Mammary microvascular endothelial cell (primary cell): ENCODE measurements around the gene LAMB2. TPM values are rescaled to one million over a fixed set of nuclear protein-coding genes. Genes with fewer than 3 reads are reported as not detected.

Experiments
- total RNA-seq: library from RNA; depleted of rRNA; stranded (reverse); fragments of >200 nt; gene quantifications from 2 replicates; pipeline ENCODE4 v1.2.3, GENCODE V29; 2015

LAMB2 gene
- 338 and 396 TPM in 2 replicates for total RNA-seq

DNA sequence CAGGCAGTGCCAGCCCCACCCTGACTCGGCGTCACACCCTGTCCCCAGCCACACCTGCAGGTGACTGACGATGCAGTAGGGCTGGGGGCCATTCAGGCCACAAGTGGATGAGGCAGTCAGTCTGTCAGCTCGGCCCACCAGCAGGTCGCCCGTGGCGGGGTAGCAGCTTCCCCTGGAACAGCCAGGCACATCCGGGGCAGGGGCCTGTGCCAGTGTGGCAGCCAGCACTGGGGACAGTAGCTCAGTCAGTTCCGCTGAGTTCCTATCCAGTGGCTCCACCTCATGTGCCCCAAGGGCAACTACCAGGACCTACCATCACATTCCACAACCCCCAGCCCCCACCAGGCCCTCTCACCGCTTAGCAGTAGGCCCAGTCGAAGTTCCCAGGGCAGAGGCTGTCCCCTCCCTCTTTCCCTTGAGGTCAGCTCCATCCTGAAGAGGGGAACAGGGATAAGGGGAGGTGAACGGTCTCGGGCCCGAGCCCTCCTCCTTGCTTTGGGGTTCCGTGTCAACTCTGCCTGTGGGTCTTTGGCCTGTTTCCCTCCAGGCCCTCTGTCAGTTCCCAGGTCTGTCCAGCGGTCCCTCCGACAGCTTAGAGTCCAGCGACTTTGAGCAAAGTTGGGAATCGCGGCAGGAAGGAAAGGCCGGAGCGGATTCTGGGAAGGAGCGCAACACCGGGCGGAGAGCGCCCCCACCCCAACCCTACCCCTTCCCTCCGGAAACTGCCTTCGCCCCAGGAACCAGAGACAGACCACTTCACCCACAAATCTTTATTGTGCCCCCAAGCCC, at the start of gene LAMB2:
Gene LAMB2 (minus strand): TSS at position 614 of the 789 bp plus-strand sequence. CDS start 183 bp downstream, at position 431.

DNA sequence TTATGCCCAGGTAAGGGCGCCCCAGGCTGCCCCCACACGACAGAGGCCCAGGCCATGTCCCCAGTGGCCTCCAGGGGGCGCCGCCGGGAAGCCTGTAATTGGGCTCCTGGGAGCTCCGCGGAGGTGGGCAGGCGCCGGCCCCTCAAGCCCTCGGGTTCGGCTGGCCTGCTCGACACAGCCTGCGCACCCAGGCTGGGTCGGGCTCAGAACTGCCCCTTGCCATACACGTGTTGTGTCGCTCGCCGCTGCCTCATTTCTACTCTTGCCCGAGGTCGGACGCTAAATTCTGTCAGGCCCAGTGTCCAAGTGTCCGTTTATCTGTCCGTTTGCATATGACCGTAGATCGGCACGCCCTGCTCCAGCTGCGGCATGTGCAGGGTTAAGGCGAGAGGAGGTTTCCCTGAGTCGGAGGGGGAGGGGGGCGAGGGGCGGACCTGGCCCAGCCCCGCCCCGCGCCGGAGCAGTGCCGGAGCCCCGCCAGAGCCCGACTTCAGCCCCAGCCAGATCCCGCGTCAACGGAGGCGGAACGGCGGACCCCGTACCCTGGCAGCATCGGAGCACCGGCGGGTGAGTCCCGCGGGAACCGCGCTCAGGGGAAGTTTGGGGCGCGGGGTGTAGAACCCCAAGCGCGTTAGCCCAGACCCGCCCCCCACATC, 38.4 kb upstream of the LAMB2 start, which contains the start of gene KLHDC8B:
Gene KLHDC8B (plus strand): TSS at position 480 of the 656 bp plus-strand sequence. CDS start 1,172 bp downstream, outside the sequence.

DNA sequence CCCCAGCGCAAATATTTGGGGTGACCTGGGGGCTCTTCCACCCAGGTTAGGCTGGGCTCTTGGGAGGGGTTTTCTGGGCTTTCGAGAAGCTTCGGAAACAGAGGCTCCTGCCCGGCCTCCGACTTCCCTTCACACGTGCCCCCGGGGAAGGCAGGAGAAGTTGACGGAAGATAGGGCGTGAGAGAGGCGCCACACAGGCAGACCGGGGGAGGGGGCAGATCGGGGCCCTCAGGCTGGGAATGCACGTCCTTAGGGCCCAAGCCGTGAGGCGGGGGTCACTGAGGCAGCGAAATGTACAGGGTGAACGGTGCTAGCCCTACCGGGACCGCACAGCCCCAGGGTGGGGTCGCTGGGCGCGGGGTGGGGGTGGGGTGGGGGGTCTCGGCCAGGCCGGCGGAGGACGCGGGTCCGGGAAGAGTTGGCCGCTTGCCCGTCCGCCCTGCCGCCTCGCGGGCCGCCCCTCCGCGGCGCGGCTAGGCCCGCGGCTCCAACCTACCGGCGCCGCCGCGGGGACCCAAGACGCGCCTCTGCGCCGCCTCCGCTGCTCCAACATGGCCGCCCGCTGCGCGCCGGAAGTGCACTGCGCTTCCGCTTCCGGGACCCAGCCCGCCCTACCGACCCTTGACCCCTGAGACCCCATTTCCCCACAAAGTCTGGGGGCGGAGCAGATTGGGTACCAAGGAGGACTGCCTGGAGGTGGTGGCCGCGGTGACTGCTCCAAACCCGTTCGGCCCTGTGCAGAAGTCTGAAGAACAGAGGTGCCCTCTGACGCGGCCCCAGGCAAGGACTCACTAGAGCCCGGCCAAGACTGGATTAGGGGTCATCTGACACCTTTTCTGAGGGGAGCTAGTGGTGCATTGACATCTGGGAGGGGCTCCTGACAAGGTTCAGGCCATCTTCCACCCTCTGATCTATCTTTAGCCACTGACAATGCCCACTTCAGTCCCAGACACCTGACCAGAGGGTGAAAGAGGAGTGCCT, 33.2 kb upstream of the LAMB2 start, which contains the start of gene CCDC71:
Gene CCDC71 (minus strand): TSS at position 561 of the 981 bp plus-strand sequence. CDS start 2,123 bp downstream, outside the sequence.

DNA sequence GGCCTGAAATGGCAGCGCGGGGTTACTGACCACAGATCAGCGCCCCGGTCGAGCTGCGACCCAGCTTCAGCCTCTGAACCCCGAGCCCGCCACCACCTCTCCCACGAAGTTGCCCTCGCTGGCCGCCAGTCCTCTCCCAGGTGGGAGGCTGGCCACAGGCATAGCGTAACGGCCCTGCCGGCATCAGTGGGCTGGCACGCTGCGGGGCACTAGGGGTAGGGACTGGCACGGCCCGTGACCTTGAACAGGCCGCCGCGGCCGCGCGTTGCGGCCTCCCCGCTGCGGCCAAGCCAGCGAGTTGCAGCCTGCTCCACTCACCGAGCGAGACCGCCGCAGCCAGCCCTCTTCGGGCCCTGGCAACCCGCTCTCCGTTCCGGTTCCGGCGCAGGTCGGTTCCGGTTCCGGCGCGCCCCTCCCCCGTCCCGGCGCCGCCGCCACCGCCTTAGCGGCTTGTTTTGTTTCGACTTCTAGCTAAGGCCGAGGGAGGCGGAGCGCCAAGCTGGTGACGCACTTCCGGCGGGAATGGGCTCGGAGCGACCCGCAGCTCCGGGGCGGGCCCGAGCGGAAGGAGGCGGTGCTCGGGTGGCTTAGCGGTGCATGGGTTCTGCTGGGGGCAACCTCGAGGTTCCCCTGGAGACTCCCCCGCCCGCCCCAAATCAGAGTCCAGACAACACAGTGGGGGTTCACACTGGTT, 12.3 kb downstream of the LAMB2 start, which contains the start of gene USP19:
Gene USP19 (minus strand): TSS at position 386 of the 694 bp plus-strand sequence. CDS start 1,678 bp downstream, outside the sequence.

DNA sequence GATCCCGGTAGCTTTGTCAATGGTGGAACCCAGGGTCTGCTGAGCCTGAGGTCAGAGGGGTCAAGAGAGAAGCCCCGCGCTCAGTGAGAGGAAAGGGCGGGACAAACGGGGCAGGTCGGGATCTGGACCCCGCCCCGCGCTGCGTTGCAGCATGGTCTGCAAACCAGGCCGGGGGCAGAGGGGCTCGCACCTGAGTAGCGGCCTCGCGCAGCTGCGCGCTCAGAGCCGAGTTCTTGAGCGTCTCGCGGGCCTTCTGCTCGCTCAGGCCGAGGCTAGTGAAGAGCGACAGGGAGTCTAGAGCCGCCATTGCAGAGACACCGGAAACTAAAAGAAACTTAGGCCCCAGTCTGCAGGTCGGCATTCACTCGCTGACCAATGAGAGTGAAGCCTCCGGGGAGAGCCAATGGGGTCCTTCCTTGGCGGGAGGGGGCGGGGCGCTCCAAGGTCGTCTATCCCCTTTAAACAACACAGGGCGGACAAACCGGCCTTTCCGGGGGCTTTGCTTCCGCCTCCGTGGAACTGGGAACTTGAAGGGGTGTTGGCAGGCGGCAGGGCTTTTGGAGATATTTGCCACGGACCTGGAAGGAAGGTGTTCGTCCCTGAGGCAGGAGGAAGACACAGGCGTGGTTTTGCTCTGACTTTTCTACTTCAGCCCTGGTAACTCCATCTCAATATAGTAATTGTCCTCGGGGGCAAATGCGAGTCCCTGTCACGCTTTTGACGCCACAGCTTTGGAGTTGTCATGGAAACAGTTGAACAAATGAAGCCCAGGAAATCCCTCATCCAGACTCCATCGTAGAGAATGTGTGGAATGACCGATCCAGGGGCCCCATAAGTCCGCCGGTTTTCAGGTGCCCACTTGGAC, 28.2 kb downstream of the LAMB2 start, which contains the start of gene QARS1:
Gene QARS1 (minus strand): TSS at position 331 of the 865 bp plus-strand sequence. CDS start 24 bp downstream, at position 307.

DNA sequence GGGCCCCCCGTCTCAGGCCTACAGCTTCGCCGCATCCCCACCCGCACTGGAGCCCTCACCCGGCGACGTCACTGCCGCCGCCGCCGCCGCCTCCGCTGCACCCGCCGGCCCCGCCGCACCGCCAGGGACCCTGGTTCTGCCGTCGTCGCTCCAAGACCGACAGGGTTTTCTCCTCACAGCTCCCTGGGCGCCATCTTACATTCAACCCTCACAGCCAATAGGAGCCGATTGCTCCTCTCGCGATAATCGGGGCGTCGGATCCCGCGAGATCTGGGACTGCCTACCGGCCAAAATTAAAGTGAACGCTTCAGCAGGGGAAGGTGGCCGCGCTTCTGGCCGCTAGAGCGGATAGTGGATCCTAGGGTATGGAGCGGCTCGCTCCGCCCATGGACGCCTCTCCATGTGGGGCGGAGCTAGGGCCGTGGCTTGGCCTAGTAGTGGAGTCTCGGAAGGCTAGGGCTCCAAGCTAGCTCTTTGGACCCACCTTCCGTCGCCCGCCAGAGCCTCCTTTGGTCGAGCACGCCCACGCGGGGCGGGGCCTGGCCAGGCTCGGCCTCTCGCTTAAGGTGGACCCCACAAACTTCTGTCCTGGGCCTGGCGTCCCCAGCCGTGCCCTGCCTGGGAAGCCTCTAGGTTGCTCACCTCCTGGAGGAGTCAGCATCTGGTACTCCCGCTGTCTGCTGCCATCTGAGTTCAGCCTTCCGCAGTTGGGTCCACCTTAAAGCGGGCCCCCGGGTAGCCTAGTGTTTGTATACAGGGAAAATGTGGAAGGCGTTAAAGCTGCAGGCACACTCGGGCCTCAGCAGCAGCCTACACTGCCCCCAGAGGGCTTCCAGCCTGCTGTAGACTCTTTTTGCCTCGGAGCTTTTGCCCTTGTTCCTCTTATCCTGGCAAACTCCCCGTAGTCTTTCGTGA, 38.7 kb downstream of the LAMB2 start, which contains the start of gene QRICH1:
Gene QRICH1 (minus strand): TSS at position 219 of the 915 bp plus-strand sequence. CDS start 17,054 bp downstream, outside the sequence.

Other genes starting within 250 kb of the LAMB2 start
- 15.9 and 26.8 TPM in 2 replicates for gene SLC25A20, start 234.2 kb downstream of the LAMB2 start, total RNA-seq
- 53.3 and 72.0 TPM in 2 replicates for gene ARIH2, start 214.2 kb downstream of the LAMB2 start, total RNA-seq
- 15.7 and 16.0 TPM in 2 replicates for gene P4HTM, start 142.8 kb downstream of the LAMB2 start, total RNA-seq
- 81.6 and 87.9 TPM in 2 replicates for gene WDR6, start 125.7 kb downstream of the LAMB2 start, total RNA-seq
- gene DALRD3, start 114.5 kb downstream of the LAMB2 start, total RNA-seq: 40.8 and 44.2 TPM in 2 replicates
- gene NDUFAF3, start 110.9 kb downstream of the LAMB2 start, total RNA-seq: 134 and 158 TPM in 2 replicates
- gene IMPDH2, start 103.7 kb downstream of the LAMB2 start, total RNA-seq: 197 and 214 TPM in 2 replicates
- gene QRICH1, start 39.0 kb downstream of the LAMB2 start, total RNA-seq: 60.2 and 79.0 TPM in 2 replicates
- gene QARS1, start 28.3 kb downstream of the LAMB2 start, total RNA-seq: 226 and 239 TPM in 2 replicates
- gene USP19, start 12.2 kb downstream of the LAMB2 start, total RNA-seq: 29.2 and 31.3 TPM in 2 replicates
- gene CCDC71, start 33.3 kb upstream of the LAMB2 start, total RNA-seq: 25.3 and 31.4 TPM in 2 replicates
- 23.0 and 29.8 TPM in 2 replicates for gene KLHDC8B, start 38.5 kb upstream of the LAMB2 start, total RNA-seq
- 0.80 and 6.3 TPM in 2 replicates for gene C3orf62, start 144.2 kb upstream of the LAMB2 start, total RNA-seq
- gene USP4, start 207.0 kb upstream of the LAMB2 start, total RNA-seq: 10.6 and 11.8 TPM in 2 replicates
- 1,104 and 1,196 TPM in 2 replicates for gene GPX1, start 225.3 kb upstream of the LAMB2 start, total RNA-seq